GM12874 (cell line): ENCODE data around the gene PSMC3.

Experiments used
- CTCF ChIP-seq: IDR thresholded peaks from 2 replicates; pipeline ENCODE4 v1.5.1; 2011; ENCODE audit warnings: low read depth, mild to moderate bottlenecking, control low read depth, low read length, moderate library complexity; ENCODE audit not compliant: insufficient read depth

Gene PSMC3

DNA sequence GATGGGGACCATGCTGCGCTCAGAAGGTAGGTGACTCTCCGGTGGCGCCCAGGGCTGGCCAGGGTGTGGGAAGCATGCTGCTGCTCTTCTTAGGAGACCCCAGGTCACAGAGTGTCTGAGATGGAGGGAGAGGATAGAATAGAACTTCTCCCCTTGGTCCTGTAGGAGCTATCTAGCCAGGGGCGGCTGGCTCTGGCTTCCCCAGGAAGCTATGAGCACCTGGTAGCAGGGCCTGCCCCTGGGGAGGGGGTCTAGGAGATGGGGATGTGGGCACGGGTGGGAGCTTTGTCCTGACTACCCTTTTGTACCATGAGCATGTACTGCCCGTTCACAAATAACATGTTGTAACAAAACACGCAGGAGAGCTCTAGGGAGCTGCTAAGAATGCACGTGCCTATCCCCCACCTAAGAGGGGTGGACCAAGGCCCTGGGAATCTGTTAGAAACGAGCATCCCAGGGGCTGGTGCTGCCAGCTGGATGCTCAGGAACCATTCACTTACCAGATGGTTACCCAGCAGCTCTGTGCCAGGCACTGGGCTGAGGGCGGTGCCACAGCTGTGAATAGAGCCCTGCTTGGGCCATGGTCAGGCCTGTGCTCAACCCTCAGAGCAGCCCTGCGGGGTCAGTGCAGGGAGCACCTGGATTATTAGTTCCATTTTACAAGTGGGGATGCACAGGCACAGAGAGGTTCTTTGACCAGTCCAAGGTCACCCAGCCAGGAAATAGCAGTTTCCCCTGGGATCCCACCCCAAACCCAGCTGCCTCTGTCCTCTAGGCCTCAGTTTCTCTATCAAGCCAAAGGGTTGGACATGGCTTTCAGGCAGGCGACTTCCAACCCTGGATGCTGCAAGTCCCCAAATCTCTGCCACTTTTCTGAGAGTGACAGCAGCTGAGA, 15.6 kb downstream of the PSMC3 start:
- no peak for TF ChIP-seq CTCF

DNA sequence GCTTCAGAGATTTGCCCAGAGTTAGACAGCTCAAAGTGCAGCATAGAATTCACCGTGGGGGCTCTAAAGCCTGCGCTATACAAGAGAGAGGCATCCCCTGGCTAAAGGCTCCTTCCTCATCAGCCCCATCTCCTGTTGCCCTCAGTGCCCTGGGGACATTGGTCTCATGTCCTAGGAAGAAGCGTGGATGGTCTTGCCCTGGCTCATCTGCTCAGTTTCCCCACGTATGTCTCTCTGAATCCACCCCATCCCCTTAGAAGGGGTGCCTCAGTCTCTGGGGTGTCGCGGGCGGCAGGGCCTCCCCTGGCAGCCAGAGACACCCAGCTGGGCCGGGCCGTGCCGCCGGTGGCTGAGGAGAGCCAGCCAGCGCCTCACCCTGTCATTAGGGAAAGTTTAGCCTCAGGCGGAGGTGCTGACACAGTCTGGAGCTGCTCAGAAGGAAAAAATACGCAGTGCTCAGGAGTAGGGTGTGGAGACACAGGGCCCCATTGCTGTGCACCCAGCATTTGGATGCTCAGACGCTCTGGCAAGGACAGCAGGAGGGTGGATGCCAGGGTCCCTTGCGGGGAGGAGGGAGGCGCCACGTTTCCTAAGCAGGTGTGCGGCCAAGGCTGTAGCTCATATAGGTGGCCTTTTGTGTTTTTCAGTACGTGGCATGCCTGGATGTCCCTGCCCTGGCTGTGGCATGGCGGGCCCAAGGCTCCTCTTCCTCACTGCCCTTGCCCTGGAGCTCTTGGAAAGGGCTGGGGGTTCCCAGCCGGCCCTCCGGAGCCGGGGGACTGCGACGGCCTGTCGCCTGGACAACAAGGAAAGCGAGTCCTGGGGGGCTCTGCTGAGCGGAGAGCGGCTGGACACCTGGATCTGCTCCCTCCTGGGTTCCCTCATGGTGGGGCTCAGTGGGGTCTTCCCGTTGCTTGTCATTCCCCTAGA, 16.5 kb downstream of the PSMC3 start:
- no peak for TF ChIP-seq CTCF

DNA sequence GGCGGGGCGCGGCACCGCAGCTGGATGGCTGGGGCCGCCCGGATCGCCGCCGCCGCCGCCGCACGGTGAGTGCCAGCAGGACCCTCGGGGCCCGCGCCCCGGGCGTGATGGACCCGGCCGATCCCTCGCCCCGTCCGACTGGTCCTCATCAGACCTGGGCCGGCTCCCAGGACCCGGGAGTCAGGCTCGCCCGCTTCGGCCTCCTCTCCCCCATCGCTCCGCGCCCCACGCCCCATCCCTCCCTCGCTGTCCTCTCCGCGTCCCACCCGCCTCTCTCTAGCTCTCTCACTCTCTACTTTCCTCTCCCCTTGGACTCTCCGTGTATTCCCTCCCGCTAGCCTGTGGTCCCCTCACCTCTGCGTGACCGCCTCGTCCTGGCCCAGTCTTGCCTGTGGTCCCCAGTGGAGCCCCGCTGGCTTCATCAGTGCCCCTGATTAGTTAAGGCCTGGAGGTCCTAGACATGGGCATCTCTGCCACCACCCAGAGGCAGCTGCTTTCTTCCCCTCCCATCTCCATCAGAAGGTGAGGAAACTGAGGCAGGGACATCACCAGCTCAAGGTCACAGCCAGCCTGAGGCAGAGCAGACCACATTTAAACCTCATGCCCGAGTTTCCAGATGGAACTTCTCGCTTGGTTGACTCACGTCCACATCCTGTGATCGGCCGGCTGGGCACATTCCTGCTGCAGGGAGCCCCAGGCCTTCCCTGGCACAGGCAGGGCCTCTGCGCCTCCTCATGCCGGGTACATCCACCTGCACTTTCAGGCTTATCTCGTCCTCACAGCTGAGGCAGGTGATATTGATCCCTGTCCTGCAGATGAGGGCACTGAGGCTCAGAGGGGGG, 17.4 kb downstream of the PSMC3 start:
- no peak for TF ChIP-seq CTCF

DNA sequence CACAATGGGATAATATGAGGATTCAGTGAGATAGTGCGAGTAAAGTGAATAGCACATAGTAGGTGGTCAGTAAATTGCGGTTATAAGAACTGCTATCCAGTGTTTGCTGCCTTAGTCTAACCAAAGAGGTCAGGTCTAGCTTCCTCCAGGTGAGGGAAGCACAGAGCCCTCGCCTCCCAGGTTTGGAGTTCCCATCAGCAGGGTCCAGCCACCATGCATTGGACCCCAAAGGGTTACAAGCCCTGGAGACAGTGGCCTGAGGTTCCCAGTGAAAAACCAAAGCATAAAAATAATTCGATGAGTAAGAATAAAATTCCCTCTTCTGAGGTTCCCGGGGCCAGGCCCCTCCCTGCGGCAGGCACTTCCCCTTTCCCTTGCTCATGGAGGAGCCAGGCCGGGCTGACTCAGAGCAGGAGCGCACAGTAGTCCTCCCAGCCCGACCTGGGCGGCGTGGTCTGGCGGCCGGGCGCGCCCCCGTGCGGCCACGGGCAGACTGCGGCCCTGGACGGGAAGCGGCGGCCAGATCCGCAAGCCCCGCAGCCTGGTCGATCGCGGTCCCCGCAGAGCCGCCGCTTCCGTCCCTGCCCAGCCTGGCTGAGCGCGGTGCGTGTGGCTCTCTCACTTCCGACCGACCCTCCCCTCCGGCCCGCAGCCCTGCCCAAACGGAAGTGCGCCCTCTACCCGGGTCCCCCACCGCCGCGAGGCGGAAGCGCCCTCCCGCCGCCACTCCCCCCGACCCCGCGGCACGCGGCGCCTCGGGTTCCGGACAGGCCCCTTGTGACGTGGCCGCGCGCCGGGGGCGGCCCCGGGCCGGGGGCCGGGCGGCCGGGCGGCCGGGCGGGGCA, 18.3 kb downstream of the PSMC3 start, which contains the start of gene SLC39A13:
SLC39A13 (plus strand) TSS at position 845 of the 845 bp plus-strand sequence. CDS start 1,505 bp downstream, outside the sequence.
- TF ChIP-seq CTCF = peak; percentile 88

DNA sequence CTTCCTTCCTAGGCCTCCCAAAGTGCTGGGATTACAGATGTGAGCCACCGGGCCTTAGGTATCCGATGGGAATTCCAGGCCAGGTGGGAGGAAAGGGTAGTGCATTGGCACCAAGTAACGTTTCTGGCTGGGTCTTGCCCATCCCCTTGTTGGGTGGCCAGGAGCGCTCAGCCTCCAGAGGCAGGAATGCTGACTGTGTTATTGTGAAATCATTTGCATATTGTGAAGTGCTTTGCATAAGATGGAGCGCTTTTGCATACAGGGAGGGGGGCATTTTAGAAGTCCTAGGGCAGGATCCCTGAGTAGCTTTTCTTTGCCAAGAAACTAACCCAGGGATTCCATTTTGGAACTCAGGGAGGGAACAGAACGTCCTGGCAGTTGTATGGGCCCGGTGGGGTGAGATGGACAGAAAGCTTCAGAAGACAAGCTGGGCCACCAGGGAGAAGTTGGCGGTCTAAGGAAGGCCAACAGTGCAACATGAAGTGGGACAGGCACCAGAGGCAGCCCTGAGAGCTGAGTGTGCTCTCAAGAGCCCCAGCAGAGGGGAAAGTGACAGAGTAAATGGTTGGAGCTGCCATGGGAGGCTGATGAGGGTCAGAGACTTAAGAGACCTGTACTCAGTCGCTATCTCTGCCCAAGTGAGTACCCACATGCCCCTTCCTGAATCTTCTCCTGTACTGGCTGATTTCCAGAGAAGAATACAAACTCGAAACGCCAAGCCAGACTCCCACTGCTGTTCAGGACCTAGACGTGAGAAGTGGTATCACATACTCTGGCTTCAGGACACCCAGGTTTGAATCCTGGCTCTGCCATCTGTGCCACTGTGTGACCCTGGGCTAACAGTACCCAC, 19.1 kb downstream of the PSMC3 start:
- TF ChIP-seq CTCF = no peak

- no peak for TF ChIP-seq CTCF
Measured at GRCh38 chr11:47403571-47403970, 22.7 kb downstream of the PSMC3 start.
